ENCODE results near the gene MKKS. TPM values are rescaled to one million over a fixed set of nuclear protein-coding genes. Genes with fewer than 3 reads are reported as not detected.

MKKS gene
- total and polyA plus RNA-seq, 2 of the 13 experiments (the other 11 are each of a cell fraction or from before 2014, with no cell fraction given): 26.7 to 34.5 TPM

DNA sequence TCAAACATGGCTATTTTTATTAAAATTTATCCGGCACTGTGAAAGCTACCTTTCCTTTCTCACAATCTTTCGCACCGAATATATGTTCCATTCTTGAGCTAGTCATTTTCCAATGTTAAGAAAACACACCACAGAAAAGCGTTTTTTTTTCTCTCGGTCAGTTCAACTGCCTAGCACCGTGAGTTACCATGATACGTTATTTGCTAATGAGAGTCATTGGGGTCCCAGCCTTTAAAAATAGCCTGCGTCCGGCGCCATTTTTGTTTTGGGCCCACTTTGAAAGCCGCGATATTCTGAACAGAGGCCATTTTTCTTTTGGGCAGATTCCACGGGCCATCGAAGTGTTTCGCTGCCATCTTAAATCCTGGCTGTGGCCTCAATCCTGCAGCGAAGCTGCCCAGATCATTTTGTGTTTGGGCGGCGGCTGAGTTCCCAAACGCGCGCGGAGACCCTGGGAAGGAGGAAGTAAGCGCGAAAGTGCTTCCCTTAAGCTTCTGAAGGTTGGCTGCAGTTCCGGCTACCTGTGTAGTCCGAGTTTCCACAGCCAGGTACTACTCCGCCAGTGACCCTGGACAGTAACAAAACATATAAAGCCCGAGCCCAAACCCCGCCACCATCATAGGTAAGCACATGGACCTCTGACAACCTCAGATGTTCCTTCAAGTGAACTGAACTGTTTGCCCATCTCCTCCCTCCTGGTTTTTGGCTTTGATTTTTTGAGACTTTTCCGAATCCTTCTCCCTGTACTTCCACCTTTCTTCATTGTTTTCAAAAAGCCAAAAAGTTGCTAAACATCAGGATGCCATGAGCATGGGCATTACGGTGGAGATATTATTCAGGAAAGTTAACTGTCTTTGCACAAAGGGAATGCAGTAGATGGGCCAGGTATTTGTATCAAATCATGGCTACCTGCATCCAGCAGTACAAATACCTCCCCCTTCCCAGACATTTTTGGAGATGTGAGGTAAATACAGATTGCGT lies 1.1 kb upstream of the MKKS start, which contains the start of gene SLX4IP (continued):
- TF ChIP-seq, protein P1, sequence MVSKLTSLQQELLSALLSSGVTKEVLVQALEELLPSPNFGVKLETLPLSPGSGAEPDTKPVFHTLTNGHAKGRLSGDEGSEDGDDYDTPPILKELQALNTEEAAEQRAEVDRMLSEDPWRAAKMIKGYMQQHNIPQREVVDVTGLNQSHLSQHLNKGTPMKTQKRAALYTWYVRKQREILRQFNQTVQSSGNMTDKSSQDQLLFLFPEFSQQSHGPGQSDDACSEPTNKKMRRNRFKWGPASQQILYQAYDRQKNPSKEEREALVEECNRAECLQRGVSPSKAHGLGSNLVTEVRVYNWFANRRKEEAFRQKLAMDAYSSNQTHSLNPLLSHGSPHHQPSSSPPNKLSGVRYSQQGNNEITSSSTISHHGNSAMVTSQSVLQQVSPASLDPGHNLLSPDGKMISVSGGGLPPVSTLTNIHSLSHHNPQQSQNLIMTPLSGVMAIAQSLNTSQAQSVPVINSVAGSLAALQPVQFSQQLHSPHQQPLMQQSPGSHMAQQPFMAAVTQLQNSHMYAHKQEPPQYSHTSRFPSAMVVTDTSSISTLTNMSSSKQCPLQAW (CRISPR knock-in tag; IDR thresholded peaks at IDR 0.05): peak; percentile 78
- TF ChIP-seq, protein P2, sequence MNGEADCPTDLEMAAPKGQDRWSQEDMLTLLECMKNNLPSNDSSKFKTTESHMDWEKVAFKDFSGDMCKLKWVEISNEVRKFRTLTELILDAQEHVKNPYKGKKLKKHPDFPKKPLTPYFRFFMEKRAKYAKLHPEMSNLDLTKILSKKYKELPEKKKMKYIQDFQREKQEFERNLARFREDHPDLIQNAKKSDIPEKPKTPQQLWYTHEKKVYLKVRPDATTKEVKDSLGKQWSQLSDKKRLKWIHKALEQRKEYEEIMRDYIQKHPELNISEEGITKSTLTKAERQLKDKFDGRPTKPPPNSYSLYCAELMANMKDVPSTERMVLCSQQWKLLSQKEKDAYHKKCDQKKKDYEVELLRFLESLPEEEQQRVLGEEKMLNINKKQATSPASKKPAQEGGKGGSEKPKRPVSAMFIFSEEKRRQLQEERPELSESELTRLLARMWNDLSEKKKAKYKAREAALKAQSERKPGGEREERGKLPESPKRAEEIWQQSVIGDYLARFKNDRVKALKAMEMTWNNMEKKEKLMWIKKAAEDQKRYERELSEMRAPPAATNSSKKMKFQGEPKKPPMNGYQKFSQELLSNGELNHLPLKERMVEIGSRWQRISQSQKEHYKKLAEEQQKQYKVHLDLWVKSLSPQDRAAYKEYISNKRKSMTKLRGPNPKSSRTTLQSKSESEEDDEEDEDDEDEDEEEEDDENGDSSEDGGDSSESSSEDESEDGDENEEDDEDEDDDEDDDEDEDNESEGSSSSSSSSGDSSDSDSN (CRISPR knock-in tag; IDR thresholded peaks at IDR 0.05): 0 out of 2 replicates have a peak, but pooled peaks have one; percentile 49
- TF ChIP-seq ADNP (CRISPR knock-in tag; IDR thresholded peaks at IDR 0.05): no peak
- TF ChIP-seq TAF1 (CRISPR knock-in tag; IDR thresholded peaks at IDR 0.05): peak; percentile 59
- no peak for TF ChIP-seq MAFK (conservative IDR thresholded peaks at IDR 0.05 in 1 of 2, IDR thresholded peaks at IDR 0.05 in 1 of 2; ENCODE audit: low read length in 2 of 2)
- 0 out of 2 replicates have a peak, but pooled peaks have one; percentile 35 for TF ChIP-seq ZBTB3 (CRISPR knock-in tag; IDR thresholded peaks at IDR 0.05; ENCODE audit: borderline replicate concordance, low read depth)
- TF ChIP-seq ZNF260 (CRISPR knock-in tag; IDR thresholded peaks at IDR 0.05; ENCODE audit: borderline replicate concordance, low read depth): no peak
- no peak for TF ChIP-seq MEIS1 (CRISPR knock-in tag; IDR thresholded peaks at IDR 0.05; ENCODE audit: borderline replicate concordance)
- TF ChIP-seq, protein P3, sequence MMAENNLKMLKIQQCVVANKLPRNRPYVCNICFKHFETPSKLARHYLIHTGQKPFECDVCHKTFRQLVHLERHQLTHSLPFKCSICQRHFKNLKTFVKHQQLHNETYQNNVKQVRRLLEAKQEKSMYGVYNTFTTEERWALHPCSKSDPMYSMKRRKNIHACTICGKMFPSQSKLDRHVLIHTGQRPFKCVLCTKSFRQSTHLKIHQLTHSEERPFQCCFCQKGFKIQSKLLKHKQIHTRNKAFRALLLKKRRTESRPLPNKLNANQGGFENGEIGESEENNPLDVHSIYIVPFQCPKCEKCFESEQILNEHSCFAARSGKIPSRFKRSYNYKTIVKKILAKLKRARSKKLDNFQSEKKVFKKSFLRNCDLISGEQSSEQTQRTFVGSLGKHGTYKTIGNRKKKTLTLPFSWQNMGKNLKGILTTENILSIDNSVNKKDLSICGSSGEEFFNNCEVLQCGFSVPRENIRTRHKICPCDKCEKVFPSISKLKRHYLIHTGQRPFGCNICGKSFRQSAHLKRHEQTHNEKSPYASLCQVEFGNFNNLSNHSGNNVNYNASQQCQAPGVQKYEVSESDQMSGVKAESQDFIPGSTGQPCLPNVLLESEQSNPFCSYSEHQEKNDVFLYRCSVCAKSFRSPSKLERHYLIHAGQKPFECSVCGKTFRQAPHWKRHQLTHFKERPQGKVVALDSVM (CRISPR knock-in tag; IDR thresholded peaks at IDR 0.05): no peak; the same call in 1 of the 2 replicates
- TF ChIP-seq SNRNP70 (IDR thresholded peaks at IDR 0.05; ENCODE audit: low read depth, low read length): no peak
- no peak for TF ChIP-seq NFKB2 (CRISPR knock-in tag; IDR thresholded peaks at IDR 0.05; ENCODE audit: borderline replicate concordance)
- TF ChIP-seq, protein P4, sequence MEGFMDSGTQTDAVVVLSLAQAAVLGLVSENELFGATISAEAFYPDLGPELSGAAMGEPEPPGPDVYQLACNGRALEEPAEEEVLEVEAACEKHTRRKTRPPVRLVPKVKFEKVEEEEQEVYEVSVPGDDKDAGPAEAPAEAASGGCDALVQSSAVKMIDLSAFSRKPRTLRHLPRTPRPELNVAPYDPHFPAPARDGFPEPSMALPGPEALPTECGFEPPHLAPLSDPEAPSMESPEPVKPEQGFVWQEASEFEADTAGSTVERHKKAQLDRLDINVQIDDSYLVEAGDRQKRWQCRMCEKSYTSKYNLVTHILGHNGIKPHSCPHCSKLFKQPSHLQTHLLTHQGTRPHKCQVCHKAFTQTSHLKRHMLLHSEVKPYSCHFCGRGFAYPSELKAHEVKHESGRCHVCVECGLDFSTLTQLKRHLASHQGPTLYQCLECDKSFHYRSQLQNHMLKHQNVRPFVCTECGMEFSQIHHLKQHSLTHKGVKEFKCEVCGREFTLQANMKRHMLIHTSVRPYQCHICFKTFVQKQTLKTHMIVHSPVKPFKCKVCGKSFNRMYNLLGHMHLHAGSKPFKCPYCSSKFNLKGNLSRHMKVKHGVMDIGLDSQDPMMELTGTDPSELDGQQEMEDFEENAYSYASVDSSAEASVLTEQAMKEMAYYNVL (CRISPR knock-in tag; IDR thresholded peaks at IDR 0.05; ENCODE audit: borderline replicate concordance): peak; percentile 67; the same call in 1 of the 2 replicates
- TF ChIP-seq ZFP41 (CRISPR knock-in tag; IDR thresholded peaks at IDR 0.05; ENCODE audit: borderline replicate concordance): 0 out of 2 replicates have a peak, but pooled peaks have one; percentile 56
- TF ChIP-seq, protein P5, sequence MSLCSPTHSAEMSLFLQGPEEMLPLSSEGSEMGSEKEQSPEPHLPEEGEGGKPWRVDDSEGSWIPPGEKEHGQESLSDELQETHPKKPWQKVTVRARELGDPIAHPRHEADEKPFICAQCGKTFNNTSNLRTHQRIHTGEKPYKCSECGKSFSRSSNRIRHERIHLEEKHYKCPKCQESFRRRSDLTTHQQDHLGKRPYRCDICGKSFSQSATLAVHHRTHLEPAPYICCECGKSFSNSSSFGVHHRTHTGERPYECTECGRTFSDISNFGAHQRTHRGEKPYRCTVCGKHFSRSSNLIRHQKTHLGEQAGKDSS (CRISPR knock-in tag; IDR thresholded peaks at IDR 0.05; ENCODE audit: borderline replicate concordance, low read depth): peak; percentile 77; the same call in 1 of the 2 replicates

All from HepG2 (cell line).